Effector CD8-positive, alpha-beta T cell (primary cell): ENCODE data around the gene LTA4H.
"Not testable (repeated sequence)": the region's sequence is repeated elsewhere in the genome, so short reads cannot be mapped to it uniquely, and the experiment has no call there.

Experiments used
- DNase-seq: peaks from one replicate; lab custom pipeline; 2025; lab: John Stamatoyannopoulos, UW

Gene LTA4H

DNA sequence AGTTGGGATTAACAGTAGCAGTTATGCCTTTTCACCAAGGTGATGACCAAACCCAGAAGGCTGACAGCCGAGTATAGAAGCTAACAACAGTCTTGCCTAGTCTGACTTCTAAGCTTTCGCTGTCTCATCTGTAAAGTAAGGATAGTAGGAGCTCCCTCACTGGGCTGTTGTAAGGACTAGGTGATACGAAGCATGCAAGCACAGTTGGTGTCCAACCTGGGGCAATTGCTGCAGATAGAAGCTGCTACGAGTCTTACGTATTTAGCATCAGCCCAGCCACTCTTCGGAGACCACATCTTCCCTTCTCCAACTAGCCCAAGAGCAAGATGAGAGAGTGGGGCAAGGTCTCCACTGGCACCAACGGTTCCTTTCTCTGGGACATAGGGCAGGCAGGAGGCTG is 45.3 kb downstream of the LTA4H start:
- DNase-seq = no peak

DNA sequence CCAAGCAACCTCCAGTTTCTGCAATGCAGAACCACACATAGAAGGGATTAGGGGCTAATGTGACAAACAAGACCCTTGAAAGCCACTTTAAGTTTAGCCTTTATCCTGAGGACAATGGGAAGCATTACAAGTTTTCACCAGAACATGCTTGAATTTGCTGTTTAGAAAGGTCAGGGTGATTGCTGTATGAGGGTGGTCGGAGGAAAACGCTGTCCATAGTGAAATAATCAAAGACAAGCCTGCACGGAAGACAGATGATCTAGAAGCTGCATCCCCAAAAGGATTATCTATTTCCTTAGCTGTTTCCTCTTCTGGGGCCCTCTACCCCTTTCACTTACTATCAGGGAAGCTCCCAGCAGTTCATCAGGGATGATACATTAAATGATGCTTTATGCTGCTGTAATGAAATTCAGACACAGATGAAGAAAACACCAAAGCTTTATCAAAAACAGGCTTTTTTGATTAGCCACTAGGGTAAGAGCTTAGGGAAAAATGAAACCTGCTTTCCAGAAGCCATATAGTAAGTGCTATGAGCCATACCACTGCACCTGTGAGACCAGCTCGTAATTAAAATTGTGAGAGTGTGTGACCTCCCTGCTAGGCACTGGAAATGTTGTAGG is 45.8 kb downstream of the LTA4H start:
- DNase-seq = no peak

DNA sequence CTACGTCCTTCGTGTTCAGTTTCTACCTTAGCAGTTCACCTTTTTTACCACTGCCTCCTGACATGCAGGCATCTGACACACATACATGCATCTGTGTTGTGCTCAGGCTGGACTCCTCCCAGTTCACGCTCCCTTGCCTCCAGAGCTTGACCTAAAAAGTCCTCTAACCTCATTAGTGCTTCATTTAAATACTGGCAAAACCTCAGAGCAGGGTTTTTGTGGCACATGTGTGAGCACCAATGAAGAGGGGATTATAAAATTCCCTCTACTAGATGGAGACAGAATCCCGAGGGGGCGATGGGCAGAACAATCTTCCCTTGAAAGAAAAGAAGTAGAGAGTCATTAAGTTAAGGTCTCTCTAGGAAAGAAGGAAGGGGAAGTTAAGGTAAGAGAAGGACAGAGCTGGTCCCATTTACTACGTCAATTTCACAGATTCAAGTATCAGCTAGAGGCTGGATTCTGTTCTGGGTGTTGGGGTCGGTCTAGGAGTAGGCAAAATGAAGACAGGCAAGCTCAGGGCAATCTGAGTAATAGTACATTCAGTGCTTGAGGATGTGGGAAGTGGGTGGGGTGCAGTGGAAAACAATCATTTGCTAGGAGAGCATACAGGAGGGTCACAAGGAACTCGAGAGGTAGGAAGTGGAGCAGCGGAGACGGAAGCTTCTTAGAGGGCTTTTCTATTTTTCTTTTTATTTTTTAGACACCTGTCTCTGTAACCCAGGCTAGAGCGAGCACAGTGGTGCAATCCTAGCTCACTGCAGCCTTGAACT is 46.7 kb downstream of the LTA4H start:
- DNase-seq = no peak

DNA sequence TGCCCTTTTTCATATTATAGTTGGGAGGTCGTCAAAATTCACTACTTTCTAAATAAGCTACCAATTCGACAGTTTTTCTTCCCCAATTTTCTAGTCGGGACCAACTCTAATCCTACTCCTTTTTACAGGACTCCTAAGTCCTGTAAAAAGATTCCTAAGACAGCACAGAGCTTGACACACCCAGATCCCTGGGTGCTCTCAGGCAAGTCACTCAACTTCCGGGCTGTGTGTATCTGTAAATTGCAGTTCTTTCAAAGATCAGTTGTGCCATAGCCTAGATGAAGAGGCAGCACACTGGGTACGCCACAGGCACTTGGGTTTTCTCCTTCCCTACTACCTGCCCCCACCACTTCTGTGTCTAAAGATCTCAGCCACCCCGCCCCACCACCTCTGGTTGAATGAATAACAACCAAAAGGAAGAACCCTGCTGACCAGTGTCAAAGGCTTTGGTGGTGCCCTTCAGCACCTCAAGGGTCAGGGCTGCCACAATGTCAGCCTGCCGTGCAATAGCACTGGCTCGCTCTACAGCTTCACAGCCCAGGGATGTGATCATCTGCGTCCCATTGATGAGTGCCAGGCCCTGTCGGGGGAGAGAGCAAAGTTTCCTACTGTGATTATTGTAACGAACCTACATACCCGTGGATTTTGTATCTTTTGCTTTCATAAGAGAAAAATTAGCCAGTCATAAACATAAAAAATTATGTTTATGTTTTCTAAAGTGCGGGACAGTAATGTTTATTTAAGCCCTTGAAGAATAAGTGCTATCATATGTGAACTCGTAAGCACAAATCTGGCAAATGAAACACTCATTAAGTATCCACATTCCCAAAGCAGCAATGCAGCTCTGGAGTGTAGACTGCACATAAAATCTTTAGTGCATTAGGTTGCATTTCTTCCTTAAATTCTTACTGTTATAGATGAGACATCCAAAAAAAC is 48.5 kb downstream of the LTA4H start:
- DNase-seq = no peak

DNA sequence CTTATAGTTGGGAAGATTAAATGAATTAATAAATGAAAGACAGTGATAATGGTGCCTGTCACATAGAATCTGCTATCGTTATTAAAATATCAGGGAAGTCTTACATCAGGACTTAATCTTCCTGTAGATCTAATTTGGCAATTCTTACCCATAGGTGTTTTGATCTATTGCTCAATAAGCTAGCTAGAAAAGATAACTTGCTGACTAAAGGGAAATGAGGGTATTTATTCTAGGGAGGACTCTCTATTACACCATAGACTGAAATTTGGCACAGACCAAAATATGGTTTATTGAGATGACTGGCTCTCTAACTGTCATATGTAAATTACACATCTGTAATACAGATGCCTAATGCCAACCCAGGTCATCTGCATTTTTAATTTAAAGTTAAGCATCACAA is 50.7 kb downstream of the LTA4H start:
- DNase-seq = no peak

DNA sequence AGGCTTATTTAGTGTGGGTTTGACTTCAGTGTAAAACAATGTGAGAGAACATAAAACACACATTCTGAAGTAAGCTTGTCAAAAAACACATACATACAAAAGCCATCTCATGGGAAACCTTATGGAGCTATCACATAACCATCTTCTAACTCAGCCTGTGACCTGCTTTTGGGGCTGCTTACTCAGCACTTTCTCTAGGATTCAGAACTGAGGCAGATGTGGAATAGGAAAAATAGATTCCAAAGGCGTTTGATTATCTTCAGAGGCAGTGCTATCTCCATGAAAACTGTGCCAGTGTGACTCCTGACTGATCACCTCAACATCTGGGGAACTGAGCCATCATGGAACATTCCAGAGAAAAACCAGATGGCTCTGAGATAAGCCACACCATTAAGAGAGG is 52.8 kb downstream of the LTA4H start:
- DNase-seq = no peak

DNA sequence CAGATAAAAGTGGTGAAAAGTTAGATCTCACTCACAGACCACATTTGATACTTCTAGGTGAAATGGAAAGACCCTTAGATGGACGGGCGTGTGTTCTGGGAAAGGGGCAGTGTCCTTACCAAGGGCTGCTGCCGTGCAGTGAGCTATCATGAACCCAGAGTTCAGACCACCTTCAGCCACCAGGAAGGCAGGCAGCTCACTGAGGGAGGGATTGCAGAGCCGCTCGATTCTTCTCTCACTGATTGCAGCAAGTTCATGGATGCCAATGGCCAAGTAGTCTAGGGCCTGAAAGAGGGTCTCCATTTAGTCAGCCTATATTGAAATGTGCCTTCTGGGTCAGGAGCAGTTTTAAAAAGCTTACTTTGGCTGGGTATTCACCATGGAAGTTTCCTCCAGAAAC is 55.0 kb downstream of the LTA4H start:
- no peak for DNase-seq

DNA sequence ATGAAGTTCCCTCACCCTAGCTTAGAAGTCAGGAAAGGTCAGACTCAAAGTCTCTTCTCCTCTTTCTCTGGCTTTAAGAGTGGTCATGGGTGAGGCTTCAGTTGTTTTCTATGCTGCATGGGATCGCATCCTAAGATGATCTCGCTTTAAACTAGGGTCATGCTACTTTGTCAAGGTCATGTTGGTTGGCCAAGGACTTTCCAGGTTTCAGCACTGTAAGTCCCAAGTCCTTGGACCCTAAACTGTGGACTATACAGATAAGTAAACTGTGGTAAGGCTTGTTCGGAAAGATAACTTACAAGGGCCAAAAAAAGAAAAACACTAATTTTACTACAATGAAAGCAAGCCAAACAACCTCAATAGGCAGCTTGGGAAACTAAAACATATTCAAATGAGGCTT is 56.6 kb downstream of the LTA4H start:
- no peak for DNase-seq

DNA sequence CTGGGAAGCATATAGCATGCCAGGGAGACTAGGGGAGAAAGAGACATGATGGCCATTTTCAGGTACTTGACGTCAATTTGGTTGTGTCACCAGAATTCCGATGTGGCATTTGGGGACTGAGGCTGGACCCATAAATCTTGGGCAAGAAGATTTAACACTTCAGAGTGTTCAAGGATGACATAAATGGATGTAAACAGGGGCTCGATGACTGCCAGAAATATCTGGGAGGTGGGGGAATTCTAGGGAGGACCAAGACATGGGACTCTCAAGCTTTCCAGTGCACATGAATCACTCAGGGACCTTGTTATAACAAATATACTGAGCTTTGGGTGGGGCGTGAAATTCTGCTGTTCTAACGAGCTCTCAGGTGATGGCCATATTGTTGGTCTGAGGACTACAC is 57.0 kb downstream of the LTA4H start:
- DNase-seq = no peak

DNA sequence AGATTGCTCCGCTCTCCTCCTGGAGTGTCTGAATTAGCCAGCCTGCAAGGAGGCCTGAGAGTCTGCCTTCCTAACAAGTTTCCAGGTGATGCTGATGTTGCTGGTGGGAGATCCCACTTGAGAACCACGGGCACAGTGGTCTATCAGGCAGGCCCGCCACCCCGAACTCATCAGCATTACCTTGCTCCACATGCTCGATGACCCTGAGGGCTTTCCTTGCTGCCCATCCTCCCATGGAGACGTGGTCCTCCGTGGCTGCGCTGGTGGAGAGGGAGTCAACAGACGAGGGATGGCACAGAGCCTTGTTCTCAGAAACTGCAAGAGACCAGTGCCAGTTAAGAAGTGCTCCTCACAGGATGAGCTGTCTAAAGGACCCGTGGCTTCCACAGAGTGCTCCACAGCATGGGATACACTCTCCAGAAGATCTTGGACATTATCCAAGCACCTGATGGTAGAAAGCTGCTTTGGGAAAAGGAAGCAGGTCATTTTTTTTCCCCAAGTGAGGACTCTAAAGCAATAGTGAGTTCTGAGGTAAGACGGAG is 57.6 kb downstream of the LTA4H start:
- no peak for DNase-seq

DNA sequence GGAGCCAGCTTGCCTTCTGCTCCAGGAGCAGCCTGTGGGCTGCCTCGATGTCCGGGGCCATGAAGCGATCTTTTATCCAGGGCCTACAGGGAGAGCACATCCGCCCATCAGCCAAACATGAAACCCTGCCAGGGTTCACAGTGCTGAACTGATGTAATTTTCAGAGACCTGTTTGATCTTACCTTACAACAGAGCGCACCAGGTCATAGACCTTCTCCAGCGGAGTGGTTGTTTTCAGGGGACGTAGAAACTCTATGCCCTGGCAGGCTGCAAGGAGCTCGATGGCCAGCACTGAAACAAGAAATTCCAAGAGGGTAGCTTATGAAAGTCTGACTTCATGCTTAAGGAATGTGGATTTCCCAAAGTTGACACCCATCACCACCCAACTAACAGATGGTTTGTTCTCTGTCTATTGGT is 59.0 kb downstream of the LTA4H start:
- no peak for DNase-seq

DNA sequence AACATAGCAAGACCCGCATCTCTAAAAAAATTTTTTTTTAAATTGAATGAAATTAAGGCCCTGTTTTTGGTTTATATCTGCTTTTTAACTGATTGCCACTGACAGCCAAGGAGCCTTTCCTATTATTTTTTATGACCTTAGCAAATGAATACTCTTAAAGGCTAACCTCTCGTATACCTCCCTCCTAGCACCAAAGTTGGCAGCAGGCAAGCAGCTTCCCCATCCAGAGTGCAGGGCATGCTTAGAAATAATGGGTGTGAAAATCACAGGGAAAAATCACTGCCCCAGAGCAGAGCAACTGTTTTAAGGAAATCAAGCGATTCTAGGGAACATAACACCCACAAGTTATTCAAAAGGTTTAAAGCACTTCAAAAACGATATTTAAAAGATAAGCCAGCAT is 59.9 kb downstream of the LTA4H start:
- no peak for DNase-seq

DNA sequence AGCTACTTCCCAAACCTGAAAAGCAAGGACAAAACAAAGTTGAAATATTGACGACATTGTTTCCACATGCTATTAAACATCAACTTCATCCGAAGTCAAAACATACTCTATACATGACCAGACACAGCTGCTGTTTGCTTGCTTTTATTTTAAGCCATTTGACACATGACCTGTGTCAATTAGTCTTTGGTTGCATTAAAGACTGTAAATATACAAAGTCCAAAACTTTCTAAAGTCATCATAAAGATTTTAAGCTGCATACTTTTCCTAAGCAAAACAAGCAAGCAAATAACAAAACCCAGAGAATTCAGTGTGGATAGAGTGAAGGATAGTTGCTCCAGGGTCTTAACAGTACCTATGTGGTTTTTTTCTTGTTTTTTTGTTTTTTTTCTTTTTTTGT is 61.0 kb downstream of the LTA4H start:
- no peak for DNase-seq

DNA sequence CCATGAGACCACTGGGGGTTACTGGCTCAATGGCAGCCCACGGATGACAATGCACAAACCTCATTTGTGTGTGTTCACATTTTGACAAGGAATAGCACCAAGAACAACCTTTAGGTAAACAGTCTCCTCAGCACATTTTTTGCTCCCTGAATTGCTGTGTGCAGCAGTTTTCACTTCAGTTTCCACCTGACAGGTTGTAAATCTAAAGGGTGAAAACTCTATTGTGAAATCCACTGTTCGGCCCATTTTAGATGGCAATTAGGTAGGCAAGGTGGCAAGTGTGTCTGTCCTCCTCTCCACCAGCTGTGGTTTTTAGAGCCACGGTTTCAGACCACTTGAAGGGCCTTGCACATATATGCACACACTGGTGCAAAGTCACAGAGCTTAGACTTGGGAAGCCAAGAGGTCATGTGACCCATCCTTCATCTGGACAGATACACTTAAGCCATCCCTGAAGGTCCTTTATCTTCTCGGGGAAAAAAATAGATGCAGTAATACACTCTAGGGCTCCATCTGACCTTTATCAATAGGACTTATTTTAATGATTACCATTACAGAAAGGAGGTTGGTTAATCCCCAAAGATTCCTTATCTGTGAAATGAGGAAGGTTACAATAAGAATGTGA is 62.4 kb downstream of the LTA4H start:
- DNase-seq = no peak

DNA sequence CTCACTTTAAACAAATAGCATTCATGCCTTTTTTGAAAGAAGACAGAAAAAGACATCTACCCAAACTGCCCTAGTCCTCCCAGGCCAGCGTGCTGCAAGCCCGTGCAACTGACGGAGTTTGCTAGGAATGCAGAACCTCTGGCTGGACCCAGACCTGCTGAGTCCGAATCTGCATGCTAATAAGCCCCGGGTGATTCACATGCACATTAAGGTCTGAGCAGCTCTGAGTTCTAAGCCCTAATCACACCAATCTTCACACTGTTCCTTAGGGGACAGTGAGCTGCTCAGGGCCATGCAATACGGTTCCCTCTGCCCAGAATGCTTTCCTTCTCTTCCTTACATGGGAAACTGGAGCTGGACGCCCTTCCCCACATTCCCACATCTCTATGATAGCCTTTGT is 64.5 kb downstream of the LTA4H start:
- DNase-seq = no peak

DNA sequence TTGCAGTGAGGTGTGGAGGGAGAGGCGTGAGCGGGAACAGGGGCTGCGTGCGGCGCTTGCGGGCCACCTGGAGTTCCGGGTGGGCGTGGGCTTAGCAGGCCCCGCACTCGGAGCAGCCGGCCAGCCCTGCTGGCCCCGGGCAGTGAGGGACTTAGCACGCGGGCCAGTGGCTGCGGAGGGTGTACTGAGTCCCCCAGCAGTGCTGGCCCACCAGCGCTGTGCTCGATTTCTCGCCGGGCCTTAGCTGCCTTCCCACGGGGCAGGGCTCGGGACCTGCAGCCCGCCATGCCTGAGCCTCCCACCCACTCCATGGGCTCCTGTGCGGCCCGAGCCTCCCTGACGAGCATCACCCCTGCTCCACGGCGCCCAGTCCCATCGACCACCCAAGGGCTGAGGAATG is 66.3 kb downstream of the LTA4H start:
- DNase-seq = not testable (repeated sequence)

DNA sequence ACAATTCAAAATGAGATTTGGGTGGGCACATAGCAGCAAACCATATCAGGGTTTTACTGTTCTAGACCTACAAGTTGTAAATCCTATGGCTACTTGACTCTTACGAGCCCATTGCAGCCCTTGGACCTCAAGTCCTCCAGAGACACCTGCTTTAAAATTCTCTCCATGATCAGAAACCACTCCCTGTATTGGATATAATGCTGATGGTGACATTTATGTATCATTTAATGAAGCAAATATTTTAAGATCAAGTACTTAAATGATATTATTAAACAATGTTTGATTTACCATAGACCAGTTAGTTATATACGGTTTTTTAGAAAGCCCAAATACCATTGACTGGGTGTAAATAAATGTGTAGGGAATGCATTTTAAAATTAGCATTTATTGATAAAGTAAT is 68.1 kb downstream of the LTA4H start:
- no peak for DNase-seq

DNA sequence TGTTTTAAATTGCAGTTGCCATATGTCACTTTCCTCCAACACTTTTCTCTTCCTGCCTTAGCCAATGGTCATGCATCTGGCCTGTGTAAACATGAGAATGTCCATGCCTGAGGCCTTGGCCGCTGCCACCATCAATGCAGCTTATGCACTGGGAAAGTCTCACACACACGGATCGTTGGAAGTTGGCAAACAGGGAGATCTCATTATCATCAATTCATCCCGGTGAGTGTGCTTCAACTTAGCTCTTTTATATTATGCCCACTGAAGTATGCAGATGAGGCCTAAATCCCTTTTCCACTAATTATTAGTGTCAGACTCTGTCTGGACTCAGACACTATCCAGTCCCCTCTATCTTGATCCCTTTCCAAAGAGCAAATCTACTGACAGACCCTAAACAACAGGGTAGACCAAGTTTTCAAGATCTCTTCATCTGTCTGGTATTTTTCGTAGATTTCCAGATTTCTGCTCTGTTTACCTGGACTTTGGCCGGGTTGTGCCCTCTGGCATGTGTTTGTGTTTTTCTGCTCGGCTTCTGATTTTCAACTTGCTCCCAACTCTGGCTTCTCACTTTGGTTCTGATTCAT is 69.0 kb downstream of the LTA4H start:
- no peak for DNase-seq

DNA sequence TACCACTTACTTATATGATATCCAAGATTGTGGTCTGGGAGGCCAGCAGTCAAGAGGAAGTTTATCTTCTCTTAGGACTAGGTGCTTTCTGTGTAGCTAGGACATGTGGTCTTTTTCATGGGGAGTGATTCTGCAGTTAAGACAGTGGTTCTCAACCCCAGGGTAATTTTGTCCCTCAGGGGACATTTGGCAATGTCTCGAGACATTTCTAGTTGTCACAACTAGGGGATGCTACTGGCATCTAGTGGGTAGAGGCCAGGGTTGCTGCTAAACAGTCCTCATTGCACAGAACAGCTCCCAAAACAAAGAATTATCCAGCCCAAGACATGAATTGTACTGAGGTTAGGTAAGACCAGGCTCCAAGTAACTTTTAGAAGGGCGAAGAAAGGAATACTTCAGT is 72.3 kb downstream of the LTA4H start:
- no peak for DNase-seq

DNA sequence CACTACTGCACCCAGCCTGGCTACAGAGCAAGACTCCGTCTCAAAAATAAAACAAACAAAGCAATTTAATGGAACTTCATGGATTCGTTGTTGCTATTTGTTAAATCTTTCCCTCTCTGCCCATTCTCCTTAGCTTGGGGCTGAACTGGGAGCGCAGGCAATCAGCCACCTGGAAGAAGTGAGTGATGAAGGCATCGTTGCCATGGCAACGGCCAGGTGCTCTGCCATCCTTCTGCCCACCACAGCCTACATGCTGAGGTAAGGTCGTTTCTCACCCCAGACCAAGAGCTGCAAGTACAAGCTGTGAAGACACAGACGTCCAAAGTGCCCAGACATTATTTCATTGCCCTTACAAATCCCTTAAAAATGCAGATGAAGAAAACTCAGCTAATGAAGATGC is 73.2 kb downstream of the LTA4H start:
- DNase-seq = no peak

DNA sequence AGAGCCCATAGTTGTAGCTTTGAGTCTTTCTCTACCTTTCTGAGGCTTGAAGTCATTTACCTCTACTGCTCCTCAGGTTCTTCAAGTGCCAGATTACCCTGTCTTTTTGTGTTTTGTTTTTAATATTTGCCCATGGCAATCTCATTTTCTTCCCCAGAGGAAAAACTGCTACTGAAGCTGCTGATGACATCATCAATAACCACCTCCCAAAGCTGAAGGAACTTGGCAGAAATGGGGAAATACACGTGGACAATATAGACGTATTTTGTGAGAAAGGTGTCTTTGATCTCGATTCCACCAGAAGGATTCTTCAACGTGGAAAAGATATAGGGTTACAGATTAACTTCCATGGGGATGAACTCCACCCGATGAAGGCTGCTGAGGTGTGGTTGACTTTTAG is 75.1 kb downstream of the LTA4H start:
- DNase-seq = no peak

DNA sequence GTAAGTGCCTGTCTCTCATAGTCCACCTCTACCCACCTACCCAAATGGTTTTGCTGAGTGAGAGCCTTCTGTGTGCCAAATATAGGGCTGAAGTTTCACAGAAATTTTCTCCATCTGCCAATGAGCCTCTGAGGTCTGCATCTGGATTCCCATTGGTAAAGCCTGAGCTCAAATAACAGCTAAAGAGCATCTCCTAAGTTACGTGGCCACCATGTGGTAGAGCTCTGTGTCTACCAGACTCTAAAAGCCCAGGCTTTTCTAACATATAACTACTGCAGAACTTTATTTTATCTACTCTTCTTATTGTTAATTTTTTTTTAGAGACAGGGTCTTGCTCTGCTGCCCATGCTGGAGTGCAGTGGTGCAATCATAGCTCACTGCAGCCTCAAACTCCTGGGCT is 76.3 kb downstream of the LTA4H start:
- no peak for DNase-seq
